Gastrocnemius medialis (tissue), 4 donors: ENCODE measurements around the gene PLD1. TPM values are rescaled to one million over a fixed set of nuclear protein-coding genes. Genes with fewer than 3 reads are reported as not detected.

Experiments used
- ATAC-seq, 2 donors: fragments of 150-250 bp; one replicate each; pipeline ENCODE4 v1.9.1; 2016
- DNase-seq, 2 donors: peaks; one replicate each; pipeline ENCODE4 v3.0.0-alpha.2; 2019
- H3K27ac ChIP-seq, 4 donors: fragments of 200-600 bp; sonication (generic); 1 replicate in 1 of 4; 2 replicates in 3 of 4; pipeline ENCODE4 v1.5.1; 2016 to 2018; ENCODE audit warnings: mild to moderate bottlenecking in 2 of 4, moderate library complexity in 1 of 4
- H3K27me3 ChIP-seq, 3 donors: fragments of 200-600 bp; sonication (generic) in 2 of 3; 1 replicate in 1 of 3; 2 replicates in 2 of 3; pipeline versions ENCODE4 v1.5.1 to v1.6.0; 2016 to 2019; ENCODE audit warnings: mild to moderate bottlenecking in 1 of 3, moderate library complexity in 1 of 3
- H3K36me3 ChIP-seq, 2 donors: fragments of 200-600 bp; sonication (generic) in 1 of 2; one replicate each; pipeline ENCODE4 v1.5.1; 2017 to 2018
- H3K4me1 ChIP-seq, 2 donors: fragments of 200-600 bp; sonication (generic) in 1 of 2; one replicate each; pipeline ENCODE4 v1.5.1; 2016 to 2017; ENCODE audit warnings: mild to moderate bottlenecking in 2 of 2
- H3K4me3 ChIP-seq, 4 donors: fragments of 200-600 bp; sonication (generic) in 3 of 4; 1 replicate in 1 of 4; 2 replicates in 3 of 4; pipeline ENCODE4 v1.5.1; 2016 to 2019; ENCODE audit warnings: mild to moderate bottlenecking in 2 of 4
- H3K9me3 ChIP-seq, 3 donors: fragments of 200-600 bp; sonication (generic) in 2 of 3; 1 replicate in 1 of 3; 2 replicates in 2 of 3; pipeline ENCODE4 v1.5.1; 2016 to 2019
- POLR2A ChIP-seq, 2 donors: fragments of 450-650 bp; IDR thresholded peaks; one replicate each; pipeline ENCODE4 v1.6.1; 2017; ENCODE audit warnings: antibody characterized with exemption in 2 of 2, mild to moderate bottlenecking in 2 of 2, moderate library complexity in 2 of 2
- in situ Hi-C, 4 donors: fragments of 200-750 bp; cut with MboI; loops; one replicate each; pipeline versions ENCODE4 v1.15.0 to v1.8.0; 2017; ENCODE audit warnings: low sequenced_read_pairs in 4 of 4
- intact Hi-C: fragments of 100-400 bp; cut with DNase I; formaldehyde crosslinking; loops from one replicate; pipeline ENCODE4 v1.15.1; 2023; ENCODE audit warnings: low total_unique reads
- total RNA-seq, 4 donors: library from RNA; depleted of rRNA; stranded (reverse); fragments of >200 nt; gene quantifications; one replicate each; pipeline versions ENCODE4 v1.1.0 to v1.2.3, GENCODE V29; 2016
- TF ChIP-seq, protein P1 (sequence below), 5 experiments: fragments of 450-650 bp in 3 of 5; fragments of 200-600 bp in 2 of 5; sonication (generic) in 2 of 5; IDR thresholded peaks in 4 of 5; conservative IDR thresholded peaks in 1 of 5; 1 replicate in 4 of 5; 2 replicates in 1 of 5; pipeline ENCODE4 v1.5.1; 2016 to 2019; ENCODE audit warnings: antibody characterized with exemption in 5 of 5, mild to moderate bottlenecking in 3 of 5, moderate library complexity in 3 of 5

The PLD1 gene
- total RNA-seq, 4 donors from 2014 or later, result 1.9 to 5.6 (median 4.6) TPM

DNA sequence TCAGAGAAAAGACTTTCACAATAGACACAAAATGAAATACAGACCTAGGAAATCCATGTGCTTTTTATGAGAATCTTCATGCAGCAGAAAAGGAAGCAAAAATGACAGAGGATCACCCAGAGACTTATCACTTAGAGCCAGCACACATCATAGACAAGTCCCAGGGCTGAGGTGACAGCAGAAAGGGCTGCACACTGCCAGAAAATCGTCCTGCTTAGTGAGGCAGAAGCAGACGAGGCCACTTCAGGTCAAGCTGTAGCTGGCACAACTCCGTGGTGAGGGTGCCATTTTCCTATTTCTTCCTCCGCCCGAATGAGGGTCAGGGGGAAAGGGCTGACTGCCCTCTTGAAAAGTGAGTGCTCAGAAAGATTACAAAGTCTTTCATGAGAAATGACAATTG, 254.1 kb downstream of the PLD1 start:
- Histone ChIP-seq H3K9me3 (no peaks in the 10 kb centered on the region), H3K4me1 (no peaks in the 10 kb centered on the region), H3K27ac (no peak overlapping the region), H3K36me3 (no peaks in the 10 kb centered on the region), H3K27me3 (no peaks in the 10 kb centered on the region), H3K4me3 (no peak overlapping the region)
- no peak for DNase-seq
- intact Hi-C loops, result no loop called here
- no peak for ATAC-seq
- TF ChIP-seq, protein P1, sequence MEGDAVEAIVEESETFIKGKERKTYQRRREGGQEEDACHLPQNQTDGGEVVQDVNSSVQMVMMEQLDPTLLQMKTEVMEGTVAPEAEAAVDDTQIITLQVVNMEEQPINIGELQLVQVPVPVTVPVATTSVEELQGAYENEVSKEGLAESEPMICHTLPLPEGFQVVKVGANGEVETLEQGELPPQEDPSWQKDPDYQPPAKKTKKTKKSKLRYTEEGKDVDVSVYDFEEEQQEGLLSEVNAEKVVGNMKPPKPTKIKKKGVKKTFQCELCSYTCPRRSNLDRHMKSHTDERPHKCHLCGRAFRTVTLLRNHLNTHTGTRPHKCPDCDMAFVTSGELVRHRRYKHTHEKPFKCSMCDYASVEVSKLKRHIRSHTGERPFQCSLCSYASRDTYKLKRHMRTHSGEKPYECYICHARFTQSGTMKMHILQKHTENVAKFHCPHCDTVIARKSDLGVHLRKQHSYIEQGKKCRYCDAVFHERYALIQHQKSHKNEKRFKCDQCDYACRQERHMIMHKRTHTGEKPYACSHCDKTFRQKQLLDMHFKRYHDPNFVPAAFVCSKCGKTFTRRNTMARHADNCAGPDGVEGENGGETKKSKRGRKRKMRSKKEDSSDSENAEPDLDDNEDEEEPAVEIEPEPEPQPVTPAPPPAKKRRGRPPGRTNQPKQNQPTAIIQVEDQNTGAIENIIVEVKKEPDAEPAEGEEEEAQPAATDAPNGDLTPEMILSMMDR (IDR thresholded peaks at IDR 0.05 in 4 of 5, conservative IDR thresholded peaks at IDR 0.05 in 1 of 5), result no peak
- no peak for TF ChIP-seq POLR2A (IDR thresholded peaks at IDR 0.05)
- in situ Hi-C loops, result loop anchor here in 3 of 4 donors (25.0 kb wide), 2 partner anchors 394 to 594 kb away; no protein-coding TSS in a partner anchor

DNA sequence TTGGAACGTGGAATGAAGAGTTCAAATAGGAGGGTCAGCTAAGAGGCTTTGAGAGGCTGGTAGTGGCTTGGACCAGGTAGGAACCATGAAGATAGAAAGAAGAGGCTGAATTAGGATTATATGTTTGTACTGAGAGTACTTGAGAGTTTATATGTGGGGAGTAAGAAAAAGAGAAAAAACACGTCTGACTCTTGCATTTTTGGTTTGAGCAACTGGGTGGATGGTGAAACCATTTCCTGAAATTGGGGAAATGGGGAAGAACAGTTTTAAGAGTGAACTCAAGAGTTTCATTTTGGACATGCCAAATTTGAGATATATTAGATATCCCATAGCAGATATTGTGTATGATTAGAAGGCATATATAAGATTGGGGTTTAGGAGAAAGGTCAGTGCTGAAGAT, 257.2 kb downstream of the PLD1 start:
- H3K36me3 ChIP-seq, result no peaks in the 10 kb centered on the region
- H3K27ac ChIP-seq, result no peak overlapping the region
- ATAC-seq, result no peak
- H3K4me1 ChIP-seq, result no peaks in the 10 kb centered on the region
- H3K4me3 ChIP-seq, result no peak overlapping the region
- in situ Hi-C loops, result loop anchor here in 3 of 4 donors (25.0 kb wide), 2 partner anchors 391 to 591 kb away; no protein-coding TSS in a partner anchor
- H3K27me3 ChIP-seq, result no peaks in the 10 kb centered on the region
- TF ChIP-seq, protein P1 (IDR thresholded peaks at IDR 0.05 in 4 of 5, conservative IDR thresholded peaks at IDR 0.05 in 1 of 5), result no peak
- TF ChIP-seq POLR2A (IDR thresholded peaks at IDR 0.05), result no peak
- no peak for DNase-seq
- H3K9me3 ChIP-seq, result no peaks in the 10 kb centered on the region
- intact Hi-C loops, result no loop called here

DNA sequence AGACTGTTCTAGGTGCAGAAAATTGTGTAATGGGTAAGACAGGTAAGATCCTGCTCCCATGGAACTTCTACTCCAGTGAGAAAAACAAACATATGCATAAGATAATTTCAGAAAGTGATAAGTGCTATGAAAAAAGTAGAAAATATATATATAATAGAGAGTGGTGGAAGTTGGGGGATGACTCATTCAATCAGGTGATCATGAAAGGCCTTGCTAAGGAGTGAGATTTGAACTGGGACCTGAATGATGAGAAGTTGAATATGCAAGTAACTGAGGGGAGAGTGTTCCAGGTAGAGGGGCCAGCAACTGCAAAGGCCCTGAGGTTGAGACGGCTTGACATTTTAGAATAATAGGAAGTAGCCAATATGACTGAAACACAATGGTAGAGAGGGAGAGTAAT, 257.8 kb downstream of the PLD1 start:
- H3K27ac ChIP-seq, result no peak overlapping the region
- H3K4me3 ChIP-seq, result no peak overlapping the region
- no peaks in the 10 kb centered on the region for H3K27me3 ChIP-seq
- no peak for TF ChIP-seq POLR2A (IDR thresholded peaks at IDR 0.05)
- TF ChIP-seq, protein P1 (IDR thresholded peaks at IDR 0.05 in 4 of 5, conservative IDR thresholded peaks at IDR 0.05 in 1 of 5), result no peak
- in situ Hi-C loops (loop anchor here in 3 of 4 donors (25.0 kb wide), 2 partner anchors 390 to 590 kb away; no protein-coding TSS in a partner anchor), intact Hi-C loops (no loop called here)
- no peaks in the 10 kb centered on the region for H3K36me3 ChIP-seq
- H3K9me3 ChIP-seq, result no peaks in the 10 kb centered on the region
- no peaks in the 10 kb centered on the region for H3K4me1 ChIP-seq
- ATAC-seq (no peak), DNase-seq (no peak)

DNA sequence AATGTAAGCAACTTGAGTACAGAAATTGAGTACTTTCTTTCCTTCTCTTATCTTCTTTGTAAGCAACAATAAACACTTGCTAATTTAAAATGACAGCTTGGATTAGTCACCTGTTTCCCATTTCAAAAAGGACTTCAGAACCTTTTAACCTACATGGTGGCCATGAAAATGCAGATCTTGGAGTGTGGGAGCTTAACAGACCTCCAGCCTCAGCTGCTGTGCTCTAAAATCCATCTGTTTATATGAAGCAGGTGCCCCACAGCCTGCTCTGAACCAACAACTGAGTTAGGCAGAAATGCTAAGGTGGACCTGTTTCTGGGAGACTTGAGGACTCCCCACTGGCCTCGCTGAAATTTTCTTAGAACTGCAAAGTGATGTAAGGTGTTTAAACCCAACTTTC, 259.0 kb downstream of the PLD1 start:
- no peaks in the 10 kb centered on the region for H3K27me3 ChIP-seq
- H3K27ac ChIP-seq, result no peak overlapping the region
- no peaks in the 10 kb centered on the region for H3K9me3 ChIP-seq
- intact Hi-C loops, result no loop called here
- no peak for TF ChIP-seq POLR2A (IDR thresholded peaks at IDR 0.05)
- TF ChIP-seq, protein P1 (IDR thresholded peaks at IDR 0.05 in 4 of 5, conservative IDR thresholded peaks at IDR 0.05 in 1 of 5), result no peak
- no peaks in the 10 kb centered on the region for H3K36me3 ChIP-seq
- DNase-seq (no peak), ATAC-seq (no peak)
- no peaks in the 10 kb centered on the region for H3K4me1 ChIP-seq
- H3K4me3 ChIP-seq, result no peak overlapping the region
- in situ Hi-C loops, result loop anchor here in 3 of 4 donors (25.0 kb wide), 2 partner anchors 389 to 589 kb away; no protein-coding TSS in a partner anchor

Other genes starting within 250 kb of the PLD1 start
- gene TMEM212, start 32.9 kb upstream of the PLD1 start, total RNA-seq, result not detected
- gene FNDC3B, start 229.1 kb upstream of the PLD1 start, total RNA-seq, result 100 to 1,000 TPM in 1 of 4 donors, 10 to 100 TPM in 3; 42.5 to 110 (median 74.2) TPM